Measurements from ENCODE around the gene CCDC91.
"Not testable (repeated sequence)": the region's sequence is repeated elsewhere in the genome, so short reads cannot be mapped to it uniquely, and the experiment has no call there.

CCDC91 gene

GRCh38 chr12:28374556-28374955, 184.3 kb downstream of the CCDC91 start:
- DNase-seq, result no peak

- DNase-seq, result no peak
These were observed 188.5 kb downstream of the CCDC91 start for GRCh38 chr12:28378736-28379135.

GRCh38 chr12:28379779-28380178, 189.5 kb downstream of the CCDC91 start:
- DNase-seq, result not testable (repeated sequence)

GRCh38 chr12:28383368-28383767, 193.1 kb downstream of the CCDC91 start:
- DNase-seq, result no peak

GRCh38 chr12:28388879-28389278, 198.6 kb downstream of the CCDC91 start:
- no peak for DNase-seq

- DNase-seq, result no peak
These were observed 199.9 kb downstream of the CCDC91 start for GRCh38 chr12:28390206-28390605.

GRCh38 chr12:28390761-28391385, 200.6 kb downstream of the CCDC91 start:
- no peak for DNase-seq

GRCh38 chr12:28409892-28410291, 219.6 kb downstream of the CCDC91 start:
- no peak for DNase-seq

- DNase-seq, result no peak
These were observed 223.3 kb downstream of the CCDC91 start for GRCh38 chr12:28413460-28414109.

- no peak for DNase-seq
These were observed 225.5 kb downstream of the CCDC91 start for GRCh38 chr12:28415755-28416154.

GRCh38 chr12:28421374-28421773, 231.1 kb downstream of the CCDC91 start:
- DNase-seq, result no peak

- no peak for DNase-seq
These were observed 234.7 kb downstream of the CCDC91 start for GRCh38 chr12:28424965-28425364.

GRCh38 chr12:28425526-28425925, 235.3 kb downstream of the CCDC91 start:
- DNase-seq, result no peak

- DNase-seq, result no peak
These were observed 236.8 kb downstream of the CCDC91 start for GRCh38 chr12:28427046-28427445.

- DNase-seq, result no peak
These were observed 249.9 kb downstream of the CCDC91 start for GRCh38 chr12:28440081-28440608.

- DNase-seq, result no peak
These were observed 251.8 kb downstream of the CCDC91 start for GRCh38 chr12:28442101-28442500.

GRCh38 chr12:28443337-28443736, 253.1 kb downstream of the CCDC91 start:
- no peak for DNase-seq

GRCh38 chr12:28446031-28446430, 255.8 kb downstream of the CCDC91 start:
- DNase-seq, result no peak

GRCh38 chr12:28453686-28454085, 263.4 kb downstream of the CCDC91 start:
- no peak for DNase-seq

GRCh38 chr12:28456934-28457710, 266.9 kb downstream of the CCDC91 start:
- no peak for DNase-seq

GRCh38 chr12:28457785-28458184, 267.5 kb downstream of the CCDC91 start:
- DNase-seq, result no peak

- DNase-seq, result no peak
These were observed 269.2 kb downstream of the CCDC91 start for GRCh38 chr12:28459481-28459880.

- DNase-seq, result no peak
These were observed 270.3 kb downstream of the CCDC91 start for GRCh38 chr12:28460420-28461130.
